Activated CD4-positive, alpha-beta T cell treated with anti-CD3 and anti-CD28 coated beads, Interleukin-2, amount 50 U/mL, for 1 hour (primary cell): ENCODE data around the gene SMCO3.

ENCODE experiments used
- DNase-seq: peaks from one replicate; pipeline ENCODE4 v3.0.0-alpha.2; 2020

The SMCO3 gene

DNA sequence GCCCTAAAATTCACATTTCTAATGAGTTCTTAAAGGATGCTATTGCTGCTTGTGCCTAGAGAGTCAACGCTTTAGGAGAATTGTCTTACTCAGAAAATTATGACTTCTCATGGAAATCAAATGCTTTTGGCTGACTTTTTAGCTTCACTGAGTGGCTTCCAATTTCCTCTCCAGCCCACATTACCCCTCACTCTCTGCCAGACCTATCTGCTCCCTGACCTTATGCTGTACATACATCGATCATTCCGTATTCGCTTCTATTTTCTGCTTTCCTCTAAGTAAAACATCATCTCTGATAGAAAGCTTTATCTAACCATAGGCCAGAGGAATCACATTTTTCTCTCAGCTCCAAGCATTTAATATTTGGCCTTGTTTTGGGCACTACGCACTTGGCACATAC is 12.5 kb upstream of the SMCO3 start:
- no peak for DNase-seq

GRCh38 chr12:14825256-14825655 is 11.3 kb upstream of the SMCO3 start:
- DNase-seq: no peak

- DNase-seq: no peak
Measured at GRCh38 chr12:14824012-14824634, 10.1 kb upstream of the SMCO3 start.

DNA sequence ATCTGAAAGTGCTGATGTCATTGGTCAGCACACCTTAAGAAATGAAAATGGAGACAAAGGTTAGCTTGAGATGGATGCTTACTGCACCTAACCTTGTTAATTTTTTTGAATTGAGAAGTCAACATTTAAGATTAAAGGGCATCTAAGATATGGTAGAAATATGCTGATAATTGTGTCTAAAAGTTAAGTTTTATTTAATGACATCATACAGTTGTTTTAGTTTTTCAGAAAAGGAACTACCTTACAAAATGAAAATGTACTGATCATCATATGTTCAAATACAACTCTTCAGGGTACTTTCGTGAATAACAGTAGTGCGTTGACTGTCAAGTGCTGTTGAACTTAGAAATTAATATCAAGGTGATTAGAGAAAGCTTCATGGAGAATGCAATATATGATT is 2.5 kb downstream of the SMCO3 start:
- no peak for DNase-seq

DNA sequence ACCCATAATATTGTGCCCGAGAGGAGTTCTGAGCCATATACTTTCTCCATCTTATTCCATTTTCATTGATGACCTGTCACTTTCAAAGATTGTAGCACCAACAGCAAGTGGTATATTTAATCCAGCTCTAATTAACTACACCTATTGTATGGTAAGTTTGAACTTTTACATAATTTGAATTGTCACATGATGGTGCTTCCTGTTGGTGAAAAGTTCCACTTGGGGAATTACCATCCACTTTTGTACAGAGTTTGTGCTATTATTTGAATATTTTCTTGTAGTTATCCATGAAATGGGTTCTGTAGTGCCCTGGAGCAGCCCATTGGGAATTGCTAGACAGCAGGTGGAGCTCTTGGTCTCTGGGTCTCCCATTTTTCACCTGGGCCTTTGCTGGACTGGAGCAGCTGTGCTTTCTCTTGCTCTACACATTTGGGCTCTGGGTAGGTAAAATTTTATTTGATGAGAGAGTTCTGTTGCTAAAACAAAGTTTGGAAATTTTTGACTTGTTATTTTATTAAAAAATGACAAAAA is 3.0 kb downstream of the SMCO3 start:
- no peak for DNase-seq

DNA sequence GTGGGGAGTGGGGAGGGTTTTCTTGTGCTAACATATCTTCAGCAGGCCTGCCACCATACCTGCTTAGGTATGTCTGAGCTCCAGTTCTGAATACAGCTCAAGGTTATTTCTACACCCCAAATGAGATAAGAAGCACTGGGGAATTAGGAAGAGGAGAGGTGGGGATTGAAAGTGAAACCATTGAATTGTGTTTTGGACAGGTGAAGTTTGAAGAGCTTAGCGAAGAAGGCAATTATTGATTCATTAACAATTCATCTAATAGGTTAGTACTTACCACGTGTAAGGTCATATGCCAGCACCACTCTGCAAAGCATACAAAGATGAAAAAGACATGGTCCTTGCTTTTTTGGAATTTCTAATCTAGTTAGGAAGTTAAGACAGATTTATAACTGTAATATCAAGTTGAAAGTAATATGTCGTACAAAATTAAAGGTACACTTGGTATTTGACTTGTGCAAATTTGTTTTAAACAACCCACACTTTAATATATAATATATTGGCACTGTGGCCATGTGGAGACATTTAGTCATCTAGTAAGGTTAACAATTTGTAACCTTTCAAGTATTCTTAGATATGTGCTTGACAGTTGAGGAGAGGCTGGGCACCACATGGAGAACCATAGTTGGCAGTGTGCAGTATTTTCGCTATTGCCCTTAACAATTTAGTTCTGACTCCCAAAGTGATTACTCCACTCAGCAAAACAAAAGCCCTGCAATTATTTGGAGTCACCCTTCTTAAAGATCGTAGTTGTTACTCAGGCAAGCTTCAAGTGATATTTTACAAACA is 3.6 kb downstream of the SMCO3 start:
- no peak for DNase-seq

DNA sequence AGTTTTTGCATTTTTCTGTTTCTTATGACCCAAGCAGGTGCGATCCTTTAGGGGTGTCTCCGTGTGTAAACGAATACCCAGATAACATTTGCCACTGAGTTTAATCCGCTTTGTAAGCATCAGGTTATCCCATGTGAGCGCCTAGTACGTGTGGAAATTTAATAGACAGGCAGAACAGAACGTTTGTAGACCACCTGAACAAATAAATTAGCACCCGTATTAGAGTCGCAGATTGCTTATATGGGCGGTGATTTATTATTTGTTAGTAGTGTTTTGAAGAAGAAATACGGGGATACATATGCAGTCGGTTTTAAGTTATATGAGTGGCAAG is 10.2 kb downstream of the SMCO3 start:
- DNase-seq: no peak

DNA sequence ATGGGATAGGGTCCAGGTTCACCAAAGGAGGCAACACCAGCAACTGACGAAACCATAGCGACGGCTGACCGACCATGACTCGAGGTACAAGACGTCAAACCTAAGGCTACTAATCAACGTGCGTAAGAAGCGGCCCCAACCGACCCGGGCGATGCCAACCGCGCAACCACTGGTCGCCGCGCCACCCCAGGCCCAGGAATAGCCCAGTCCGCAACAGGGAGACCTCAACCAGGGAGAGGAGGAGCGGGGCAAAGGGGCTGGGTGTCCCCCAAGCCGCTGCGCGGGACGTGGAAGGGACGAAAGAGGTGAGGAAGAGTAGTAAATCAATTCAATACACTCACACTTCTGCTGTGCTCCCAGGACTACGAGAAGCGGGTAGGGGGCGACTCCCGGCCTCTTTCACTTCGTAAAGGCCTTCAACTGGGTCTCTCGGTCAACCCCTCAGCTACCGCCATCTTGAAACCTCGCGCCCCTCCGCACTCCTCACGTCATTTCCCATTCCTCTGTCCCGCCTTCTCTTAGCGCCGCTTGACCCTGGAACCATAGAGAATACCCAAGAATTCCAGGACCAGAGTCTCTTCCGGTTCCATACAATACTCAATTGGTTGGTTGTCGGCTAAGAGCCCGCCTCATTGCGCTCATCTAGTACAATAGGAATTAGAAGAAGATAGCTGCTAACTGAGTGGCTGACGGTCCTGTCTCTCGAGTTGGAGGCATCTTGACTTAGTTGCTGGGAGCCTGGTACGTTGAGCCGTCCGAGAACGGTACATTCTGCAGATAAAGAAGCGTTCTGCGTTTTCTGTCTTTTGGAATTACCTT is 10.8 kb downstream of the SMCO3 start, which contains the start of the genes C12orf60 and WBP11:
Gene C12orf60 (plus strand): TSS at position 660 of the 819 bp plus-strand sequence. CDS start 19,266 bp downstream, outside the sequence.
Gene WBP11 (minus strand): TSS at position 468 of the 819 bp plus-strand sequence. CDS start 2,095 bp downstream, outside the sequence.
- peak; percentile 83 for DNase-seq

- DNase-seq: no peak
Measured at GRCh38 chr12:14802721-14803010, 11.3 kb downstream of the SMCO3 start.

GRCh38 chr12:14802247-14802646 is 11.7 kb downstream of the SMCO3 start:
- no peak for DNase-seq

DNA sequence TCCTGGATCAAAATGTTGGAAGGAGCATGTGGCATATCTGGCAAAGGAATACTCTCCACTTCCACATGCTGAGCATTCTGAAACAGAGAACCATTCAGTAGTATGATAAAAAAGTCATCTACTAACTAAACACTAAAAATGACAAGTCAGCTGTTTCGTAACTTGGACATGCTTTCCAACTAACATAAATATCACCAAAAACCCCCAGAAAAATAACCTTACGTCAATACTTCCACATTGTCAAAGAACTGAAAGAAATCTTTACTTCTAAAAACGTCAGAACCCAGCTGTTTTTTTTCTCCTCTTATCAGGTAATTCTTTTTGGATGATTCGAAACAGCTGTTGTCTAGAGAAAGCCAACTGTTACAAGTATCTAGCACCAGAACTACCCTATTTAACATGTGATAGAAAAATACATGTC is 18.9 kb downstream of the SMCO3 start:
- no peak for DNase-seq

DNA sequence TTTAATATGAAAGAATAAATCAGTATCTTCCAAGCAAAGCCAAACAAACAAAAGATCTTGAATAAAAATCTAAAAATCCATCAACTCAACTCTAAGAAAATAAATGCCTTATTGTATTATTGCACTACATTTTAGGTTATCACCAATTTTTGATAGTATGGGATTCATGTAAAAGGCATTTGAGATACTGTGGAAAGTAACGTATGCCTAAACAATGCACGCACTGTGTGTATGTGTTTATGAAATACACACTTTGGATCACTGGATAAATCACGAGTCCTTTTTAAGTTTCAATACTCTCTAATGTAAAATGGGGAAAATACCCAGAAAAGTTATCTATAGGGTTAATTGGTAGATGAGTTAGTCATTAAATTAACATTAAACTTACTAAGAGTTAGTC is 28.4 kb downstream of the SMCO3 start:
- no peak for DNase-seq

DNA sequence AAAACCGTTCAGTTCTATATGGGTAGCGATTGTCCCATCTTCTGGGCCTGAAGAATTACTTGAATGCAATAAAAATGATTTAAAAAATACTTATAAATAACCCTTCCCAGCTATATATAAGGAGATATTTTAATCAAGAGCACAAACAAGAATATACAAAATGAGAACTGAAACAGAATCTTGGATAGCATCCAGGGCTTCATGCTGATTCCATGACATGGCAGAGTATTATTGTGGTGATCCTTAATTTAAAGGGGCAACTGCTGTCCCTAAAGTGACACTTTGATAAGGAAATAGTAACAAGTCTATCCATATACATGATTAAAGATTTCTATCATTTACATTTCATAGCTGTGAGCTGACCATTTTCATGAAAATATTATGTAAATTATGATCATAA is 29.5 kb downstream of the SMCO3 start:
- no peak for DNase-seq

DNA sequence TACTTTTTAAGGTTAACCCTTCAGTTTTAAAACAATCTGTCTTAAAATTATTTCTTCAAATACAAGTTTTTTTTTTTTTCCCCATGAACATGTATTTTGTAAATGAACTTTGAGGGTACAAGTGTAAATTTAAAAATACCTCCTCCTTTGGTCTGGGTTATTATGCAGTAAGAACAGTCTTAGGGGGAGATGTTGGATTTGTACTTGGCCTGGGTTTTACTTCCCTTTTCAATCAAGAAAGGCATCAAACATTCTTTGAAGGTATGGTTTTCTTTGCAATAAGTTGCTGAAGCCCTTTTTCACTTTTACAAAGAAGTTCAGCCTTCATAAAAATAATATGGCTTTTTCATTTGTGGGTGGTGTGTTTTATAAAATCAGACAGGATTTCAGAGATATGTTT is 31.2 kb downstream of the SMCO3 start:
- DNase-seq: no peak

DNA sequence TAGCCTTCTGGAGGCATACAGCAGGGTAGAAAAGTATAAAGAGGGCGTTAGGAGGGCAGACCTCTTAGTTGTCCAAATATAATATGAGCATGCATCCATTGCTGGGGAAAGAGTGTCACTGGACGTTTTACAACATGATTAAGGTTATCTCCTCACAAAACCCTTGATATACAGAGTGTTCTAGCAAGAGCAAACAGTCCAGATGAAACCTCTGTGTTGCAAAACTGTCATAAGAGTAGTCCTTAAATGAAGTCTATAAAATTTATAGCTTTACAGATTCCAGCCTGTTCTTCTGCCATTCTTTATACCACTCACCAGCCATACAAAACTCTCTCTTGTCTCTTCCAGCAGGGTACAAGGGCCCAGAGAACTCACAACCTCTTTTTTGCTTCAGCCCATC is 32.4 kb downstream of the SMCO3 start:
- DNase-seq: no peak

DNA sequence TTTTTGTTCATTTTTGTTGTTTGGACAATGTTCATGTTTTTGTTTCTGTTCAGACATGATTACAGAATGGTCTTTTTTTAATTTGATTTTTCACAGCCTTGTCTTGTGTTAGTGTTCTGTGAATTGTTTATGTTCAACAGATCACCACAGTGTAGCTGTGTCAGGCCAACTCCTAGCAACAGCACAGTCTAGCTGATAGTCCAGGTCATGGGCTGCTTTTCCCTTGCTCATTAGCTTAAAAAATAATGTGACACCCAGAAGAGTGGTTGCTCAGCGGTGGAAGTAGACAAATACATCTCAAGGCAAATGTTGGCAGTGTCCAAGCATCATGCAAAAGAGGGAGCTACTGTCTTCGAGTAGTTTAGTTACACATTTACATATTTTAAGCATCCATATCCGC is 33.1 kb downstream of the SMCO3 start:
- DNase-seq: no peak

DNA sequence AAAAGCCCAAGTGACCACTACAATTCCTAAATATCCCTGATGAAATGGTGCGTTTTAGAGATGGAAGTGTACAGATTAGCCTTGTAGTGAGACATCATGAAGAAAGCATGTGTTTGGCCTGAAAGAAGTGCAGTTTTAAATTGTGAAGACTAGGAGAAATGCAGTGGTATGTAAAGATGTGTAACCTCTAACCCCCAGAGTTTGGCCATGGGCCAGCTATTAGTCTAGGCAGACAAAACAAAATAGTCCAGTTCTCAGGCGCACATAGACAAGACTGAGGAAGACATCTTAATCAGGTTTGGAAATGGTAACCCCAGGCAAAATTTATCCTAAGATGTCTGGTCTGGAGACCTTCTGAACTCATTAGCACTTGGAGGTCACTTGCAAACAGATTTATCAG is 34.1 kb downstream of the SMCO3 start:
- no peak for DNase-seq

DNA sequence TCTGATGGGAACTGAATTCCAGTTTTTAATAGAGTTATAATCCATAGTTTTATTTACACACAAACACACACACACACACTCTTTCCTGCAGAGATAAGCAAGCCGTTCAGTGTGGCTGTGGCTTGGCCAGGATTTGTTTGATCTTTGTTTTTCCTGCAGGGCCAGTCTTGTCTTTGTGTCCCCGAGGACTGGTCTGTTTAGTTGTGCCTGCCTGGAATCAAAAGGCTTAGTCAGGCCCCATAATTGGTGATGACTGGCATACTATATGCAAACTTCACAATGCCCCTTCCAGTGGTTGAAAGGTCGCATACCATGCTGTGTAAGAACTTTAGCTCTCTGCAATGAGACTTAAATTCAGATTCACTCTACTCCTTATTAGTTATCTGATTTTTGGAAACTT is 36.7 kb downstream of the SMCO3 start:
- DNase-seq: no peak

DNA sequence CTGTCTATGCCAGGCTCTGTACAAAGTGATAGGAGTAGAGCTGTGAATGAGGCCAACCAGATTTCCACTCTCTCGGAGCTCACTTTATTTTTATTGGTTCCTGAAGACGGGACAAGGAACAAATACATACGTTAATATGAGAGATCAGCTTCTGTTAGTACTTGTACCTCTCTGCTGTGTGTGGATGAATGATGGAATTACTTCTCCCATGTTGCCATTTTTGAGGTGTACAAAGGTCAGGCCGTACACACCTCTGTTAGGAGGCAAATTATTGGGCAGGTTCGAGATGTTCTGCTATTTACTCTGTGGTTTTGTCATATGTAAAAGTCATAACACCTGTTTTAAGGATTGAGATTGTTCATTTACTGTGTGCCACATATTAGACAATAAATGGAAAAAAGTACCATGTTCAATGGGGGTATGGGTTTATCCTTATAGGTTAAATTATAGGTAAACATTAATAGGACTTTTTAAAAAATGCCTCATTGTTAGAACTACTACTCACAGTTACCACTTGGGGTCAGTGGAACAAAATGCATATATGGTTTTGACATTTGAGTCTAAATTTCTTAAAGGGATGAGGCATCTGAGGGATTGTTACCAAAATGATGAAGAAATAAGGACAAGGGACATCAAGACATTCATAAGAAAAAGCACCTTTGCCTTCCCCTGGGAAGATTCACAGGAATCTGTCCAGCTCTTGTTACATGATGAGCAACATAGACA is 37.6 kb downstream of the SMCO3 start:
- DNase-seq: no peak

- no peak for DNase-seq
Measured at GRCh38 chr12:14775636-14775980, 38.4 kb downstream of the SMCO3 start.

DNA sequence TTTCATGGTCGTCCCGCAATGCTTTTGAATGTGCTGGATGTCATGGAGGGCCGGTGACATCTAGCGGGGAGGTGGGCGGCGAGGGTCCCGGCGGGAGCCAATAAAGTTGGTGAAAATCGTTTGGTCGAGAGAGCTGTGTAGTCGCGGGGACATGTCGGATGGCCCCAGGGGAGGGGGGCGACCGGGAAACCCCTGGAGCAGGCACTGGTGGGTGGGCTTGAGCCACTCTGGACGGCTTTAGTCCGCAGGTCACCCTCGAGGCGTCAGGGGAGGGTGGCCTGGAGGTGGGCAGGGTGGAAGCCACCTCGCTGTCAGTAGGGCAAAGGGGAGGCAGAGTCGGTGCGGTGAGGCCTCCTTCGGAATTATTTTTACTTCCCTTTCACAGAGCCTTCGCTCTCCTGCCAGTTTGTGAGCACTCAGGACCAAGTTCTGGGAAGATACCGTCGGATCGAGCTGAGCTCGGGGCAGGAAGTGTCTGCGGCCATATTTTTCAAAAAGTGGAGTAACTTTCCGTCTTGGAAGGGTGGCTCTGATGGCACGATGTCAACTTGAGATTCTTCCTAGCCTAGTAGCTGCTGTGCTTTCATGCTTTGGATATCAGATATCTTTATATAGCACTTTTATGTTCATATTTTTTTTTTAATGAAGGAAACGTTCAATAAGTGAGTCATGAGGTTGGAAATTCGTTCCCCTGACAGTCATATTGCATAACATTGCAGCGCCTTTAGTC is 38.9 kb downstream of the SMCO3 start:
- DNase-seq: peak; percentile 9
